ENCODE results near the gene MAPKAPK2.

- TF ChIP-seq, protein P1, sequence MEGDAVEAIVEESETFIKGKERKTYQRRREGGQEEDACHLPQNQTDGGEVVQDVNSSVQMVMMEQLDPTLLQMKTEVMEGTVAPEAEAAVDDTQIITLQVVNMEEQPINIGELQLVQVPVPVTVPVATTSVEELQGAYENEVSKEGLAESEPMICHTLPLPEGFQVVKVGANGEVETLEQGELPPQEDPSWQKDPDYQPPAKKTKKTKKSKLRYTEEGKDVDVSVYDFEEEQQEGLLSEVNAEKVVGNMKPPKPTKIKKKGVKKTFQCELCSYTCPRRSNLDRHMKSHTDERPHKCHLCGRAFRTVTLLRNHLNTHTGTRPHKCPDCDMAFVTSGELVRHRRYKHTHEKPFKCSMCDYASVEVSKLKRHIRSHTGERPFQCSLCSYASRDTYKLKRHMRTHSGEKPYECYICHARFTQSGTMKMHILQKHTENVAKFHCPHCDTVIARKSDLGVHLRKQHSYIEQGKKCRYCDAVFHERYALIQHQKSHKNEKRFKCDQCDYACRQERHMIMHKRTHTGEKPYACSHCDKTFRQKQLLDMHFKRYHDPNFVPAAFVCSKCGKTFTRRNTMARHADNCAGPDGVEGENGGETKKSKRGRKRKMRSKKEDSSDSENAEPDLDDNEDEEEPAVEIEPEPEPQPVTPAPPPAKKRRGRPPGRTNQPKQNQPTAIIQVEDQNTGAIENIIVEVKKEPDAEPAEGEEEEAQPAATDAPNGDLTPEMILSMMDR (IDR thresholded peaks at IDR 0.05), result no peak
- TF ChIP-seq POLR2A (IDR thresholded peaks at IDR 0.05), result no peak
Measured at GRCh38 chr1:206744683-206745082, 60.0 kb downstream of the MAPKAPK2 start.
